ENCODE measurements around the gene SLC7A9. TPM values are rescaled to one million over a fixed set of nuclear protein-coding genes. Genes with fewer than 3 reads are reported as not detected.

SLC7A9 gene
- total and polyA plus RNA-seq, 2 donors (not counting 3 experiments of a cell fraction or from before 2014, with no cell fraction given), result 0.06 TPM; not detected in 1

- Histone ChIP-seq H3K4me2 (ENCODE audit: insufficient read depth, low read length) (no peak overlapping the region), H2AFZ (ENCODE audit: low read depth, low read length) (no peak overlapping the region), H3K79me2 (ENCODE audit: control insufficient read depth, insufficient read depth, low read length) (no peaks in the 10 kb centered on the region), H3K27ac (ENCODE audit: insufficient read depth, low read depth, low read length) (no peak overlapping the region), H3K9me1 (replicated peaks; ENCODE audit: control insufficient read depth, extremely low read depth, insufficient read depth, low read length) (no peaks in the 10 kb centered on the region), H4K20me1 (replicated peaks; ENCODE audit: control insufficient read depth, extremely low read depth, insufficient read depth, low read length) (no peaks in the 10 kb centered on the region), H3K4me1 (ENCODE audit: control insufficient read depth, extremely low read depth, insufficient read depth, low read length) (no peaks in the 10 kb centered on the region), H3K9me3 (replicated peaks; ENCODE audit: control insufficient read depth, insufficient read depth, low read length) (no peaks in the 10 kb centered on the region), H3K36me3 (ENCODE audit: control insufficient read depth in 2 of 2, extremely low read depth in 1 of 2, insufficient read depth in 2 of 2, low read length in 2 of 2) (no peaks in the 10 kb centered on the region), H3K4me3 (replicated peaks in 1 of 3; ENCODE audit: insufficient read depth in 1 of 3, low read depth in 1 of 3, low read length in 3 of 3) (no peak overlapping the region), H3K27me3 (ENCODE audit: control insufficient read depth in 2 of 2, insufficient read depth in 2 of 2, low read length in 2 of 2) (no peaks in the 10 kb centered on the region), H3K9ac (replicated peaks; ENCODE audit: extremely low read depth, insufficient read depth, low read length) (no peak overlapping the region)
- DNase-seq (ENCODE audit: low read depth, low spot score), result no peak
- ChIA-PET CTCF (no interaction called here), POLR2A (no interaction called here)
- dilution Hi-C loops (cut with MboI; ENCODE audit: extremely low pct_ligation_motif_present, low sequenced_read_pairs), result no loop called here
- intact Hi-C loops (cut with micrococcal nuclease), result no loop called here
- FAIRE-seq, result no peak
- BruUV-seq (replicated peaks), result no TSS peak
- TF ChIP-seq GATA2 (IDR thresholded peaks at IDR 0.05; ENCODE audit: insufficient read depth, insufficient read length, low read depth, low read length), result no peak
- no peak for TF ChIP-seq MYC (IDR thresholded peaks at IDR 0.05; ENCODE audit: low read depth, low read length)
- TF ChIP-seq EZH2 (IDR thresholded peaks at IDR 0.05; ENCODE audit: borderline replicate concordance, low read depth, low read length, severe bottlenecking), result no peak
- TF ChIP-seq CTCF (IDR thresholded peaks at IDR 0.05; ENCODE audit: extremely low read depth in 1 of 2, insufficient read depth in 1 of 2, low read depth in 1 of 2, low read length in 2 of 2), result no peak
- no peak for TF ChIP-seq POLR2A (IDR thresholded peaks at IDR 0.05; ENCODE audit: low read depth, low read length)
- no peak for TF ChIP-seq POLR2AphosphoS5 (IDR thresholded peaks at IDR 0.05; ENCODE audit: insufficient read depth, low read depth, low read length)
- no peak for TF ChIP-seq FOS (IDR thresholded peaks at IDR 0.05; ENCODE audit: borderline replicate concordance, insufficient read depth, low read length)
- TF ChIP-seq MAX (IDR thresholded peaks at IDR 0.05; ENCODE audit: insufficient read depth, insufficient read length), result no peak
- no peak for TF ChIP-seq JUN (IDR thresholded peaks at IDR 0.05; ENCODE audit: borderline replicate concordance, insufficient read depth, insufficient read length, low read depth)
These were observed 69.4 kb downstream of the SLC7A9 start for GRCh38 chr19:32800191-32800590.
